ENCODE data around the gene SLIT3.

The SLIT3 gene

DNA sequence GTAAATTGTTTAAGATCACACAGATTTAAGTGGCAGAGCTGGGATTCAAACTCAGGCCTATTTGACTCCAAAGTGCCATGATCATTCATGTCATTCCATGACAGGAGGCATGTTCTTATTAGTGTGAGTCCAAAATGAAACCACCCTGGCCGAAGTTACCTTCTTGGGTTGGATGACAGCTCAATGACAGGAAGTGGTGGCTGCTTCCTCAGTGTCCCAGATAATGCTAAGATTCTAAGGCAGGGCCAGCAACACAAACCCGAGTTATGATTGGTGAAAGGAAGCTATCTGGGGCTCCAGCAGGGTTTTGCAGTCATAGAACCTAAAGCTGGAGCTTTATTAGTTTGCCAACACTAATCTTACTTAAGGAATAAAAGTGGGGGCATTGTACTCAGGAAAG lies 340.4 kb downstream of the SLIT3 start:
- Histone ChIP-seq H4K20me1 (ENCODE audit: control insufficient read depth, insufficient read depth, low read depth, low read length) (no peaks in the 10 kb centered on the region), H3K9me2 (replicated peaks; ENCODE audit: control insufficient read depth, low read length) (no peaks in the 10 kb centered on the region), H3K27me3 (ENCODE audit: control insufficient read depth, low read length) (peaks cover 4% of the 10 kb centered on the region; the same call in 1 of the 2 replicates), H3K27ac (ENCODE audit: low read depth, low read length) (no peak overlapping the region), H3K9me3 (ENCODE audit: control insufficient read depth, insufficient read depth, low read length) (no peaks in the 10 kb centered on the region), H3K4me1 (ENCODE audit: control insufficient read depth, low read length) (no peaks in the 10 kb centered on the region), H3K4me2 (ENCODE audit: low read length) (no peak overlapping the region), H3F3A (ENCODE audit: control insufficient read depth, insufficient read depth) (no peaks in the 10 kb centered on the region), H3K79me2 (ENCODE audit: control insufficient read depth, low read length) (no peaks in the 10 kb centered on the region), H3K36me3 (ENCODE audit: control insufficient read depth, low read length) (no peaks in the 10 kb centered on the region), H3K4me3 (ENCODE audit: low read length) (no peak overlapping the region)
- no peak for TF ChIP-seq EZH2phosphoT487 (IDR thresholded peaks at IDR 0.05; ENCODE audit: borderline replicate concordance, low read length)
- TF ChIP-seq, protein P1, sequence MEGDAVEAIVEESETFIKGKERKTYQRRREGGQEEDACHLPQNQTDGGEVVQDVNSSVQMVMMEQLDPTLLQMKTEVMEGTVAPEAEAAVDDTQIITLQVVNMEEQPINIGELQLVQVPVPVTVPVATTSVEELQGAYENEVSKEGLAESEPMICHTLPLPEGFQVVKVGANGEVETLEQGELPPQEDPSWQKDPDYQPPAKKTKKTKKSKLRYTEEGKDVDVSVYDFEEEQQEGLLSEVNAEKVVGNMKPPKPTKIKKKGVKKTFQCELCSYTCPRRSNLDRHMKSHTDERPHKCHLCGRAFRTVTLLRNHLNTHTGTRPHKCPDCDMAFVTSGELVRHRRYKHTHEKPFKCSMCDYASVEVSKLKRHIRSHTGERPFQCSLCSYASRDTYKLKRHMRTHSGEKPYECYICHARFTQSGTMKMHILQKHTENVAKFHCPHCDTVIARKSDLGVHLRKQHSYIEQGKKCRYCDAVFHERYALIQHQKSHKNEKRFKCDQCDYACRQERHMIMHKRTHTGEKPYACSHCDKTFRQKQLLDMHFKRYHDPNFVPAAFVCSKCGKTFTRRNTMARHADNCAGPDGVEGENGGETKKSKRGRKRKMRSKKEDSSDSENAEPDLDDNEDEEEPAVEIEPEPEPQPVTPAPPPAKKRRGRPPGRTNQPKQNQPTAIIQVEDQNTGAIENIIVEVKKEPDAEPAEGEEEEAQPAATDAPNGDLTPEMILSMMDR (IDR thresholded peaks at IDR 0.05; ENCODE audit: low read depth, low read length, poor library complexity, severe bottlenecking) = no peak

DNA sequence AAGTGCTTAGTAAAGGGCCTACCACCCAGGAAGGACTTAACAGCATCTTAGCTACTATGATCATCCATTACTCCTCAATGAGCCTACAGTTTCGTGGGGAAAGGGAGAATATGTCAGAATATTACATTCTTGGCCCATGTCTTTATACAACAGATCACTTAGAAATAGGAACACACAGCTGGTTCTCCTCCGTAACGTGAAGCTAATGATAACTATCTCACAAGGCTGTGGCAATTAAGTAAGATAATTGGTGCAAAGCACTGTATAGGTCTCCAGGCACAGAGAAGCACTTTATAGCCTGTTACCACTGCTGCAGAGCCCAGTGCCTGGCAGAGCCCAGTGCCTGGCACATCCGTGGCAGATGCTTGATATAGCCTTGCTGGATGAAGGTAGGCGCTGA lies 347.6 kb downstream of the SLIT3 start:
- H3K27ac ChIP-seq (ENCODE audit: low read depth, low read length) = no peak overlapping the region
- no peaks in the 10 kb centered on the region for H3K4me1 ChIP-seq (ENCODE audit: control insufficient read depth, low read length)
- TF ChIP-seq EZH2phosphoT487 (IDR thresholded peaks at IDR 0.05; ENCODE audit: borderline replicate concordance, low read length) = no peak
- TF ChIP-seq, protein P1 (IDR thresholded peaks at IDR 0.05; ENCODE audit: low read depth, low read length, poor library complexity, severe bottlenecking) = no peak
- no peaks in the 10 kb centered on the region for H3K36me3 ChIP-seq (ENCODE audit: control insufficient read depth, low read length)
- no peak overlapping the region for H3K4me3 ChIP-seq (ENCODE audit: low read length)
- H3K27me3 ChIP-seq (ENCODE audit: control insufficient read depth, low read length) = 0 out of 2 replicates have a peak, but pooled peaks cover 2% of the 10 kb centered on the region
- H3K4me2 ChIP-seq (ENCODE audit: low read length) = no peak overlapping the region
- H3F3A ChIP-seq (ENCODE audit: control insufficient read depth, insufficient read depth) = no peaks in the 10 kb centered on the region
- no peaks in the 10 kb centered on the region for H3K79me2 ChIP-seq (ENCODE audit: control insufficient read depth, low read length)
- H4K20me1 ChIP-seq (ENCODE audit: control insufficient read depth, insufficient read depth, low read depth, low read length) = no peaks in the 10 kb centered on the region
- no peaks in the 10 kb centered on the region for H3K9me2 ChIP-seq (replicated peaks; ENCODE audit: control insufficient read depth, low read length)
- H3K9me3 ChIP-seq (ENCODE audit: control insufficient read depth, insufficient read depth, low read length) = no peaks in the 10 kb centered on the region

DNA sequence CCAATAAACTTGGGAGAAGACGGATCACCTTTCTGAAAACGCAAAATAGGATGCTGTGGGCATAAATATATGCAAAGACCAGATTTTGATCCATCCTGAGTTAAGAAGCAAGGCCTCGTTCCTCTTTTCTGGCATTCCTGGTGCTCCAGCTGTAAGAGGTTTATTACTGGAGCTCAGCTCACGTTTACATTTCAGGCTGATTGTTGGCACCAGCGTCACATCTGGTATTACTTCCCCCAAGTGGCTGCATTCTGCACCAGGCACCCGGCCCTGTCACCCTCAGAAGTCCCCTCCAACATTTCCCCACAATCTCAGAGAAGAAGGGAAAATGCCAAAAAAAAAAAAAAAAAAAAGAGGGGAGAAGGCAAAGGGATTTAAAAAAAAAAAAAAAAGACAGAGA lies 348.7 kb downstream of the SLIT3 start:
- Histone ChIP-seq H3K9me3 (ENCODE audit: control insufficient read depth, insufficient read depth, low read length) (no peaks in the 10 kb centered on the region), H3K79me2 (ENCODE audit: control insufficient read depth, low read length) (no peaks in the 10 kb centered on the region), H3K27me3 (ENCODE audit: control insufficient read depth, low read length) (0 out of 2 replicates have a peak, but pooled peaks cover 2% of the 10 kb centered on the region), H3K4me1 (ENCODE audit: control insufficient read depth, low read length) (no peaks in the 10 kb centered on the region), H3K27ac (ENCODE audit: low read depth, low read length) (no peak overlapping the region), H4K20me1 (ENCODE audit: control insufficient read depth, insufficient read depth, low read depth, low read length) (no peaks in the 10 kb centered on the region), H3K9me2 (replicated peaks; ENCODE audit: control insufficient read depth, low read length) (no peaks in the 10 kb centered on the region), H3K36me3 (ENCODE audit: control insufficient read depth, low read length) (no peaks in the 10 kb centered on the region), H3K4me2 (ENCODE audit: low read length) (no peak overlapping the region), H3F3A (ENCODE audit: control insufficient read depth, insufficient read depth) (no peaks in the 10 kb centered on the region), H3K4me3 (ENCODE audit: low read length) (no peak overlapping the region)
- TF ChIP-seq, protein P1 (IDR thresholded peaks at IDR 0.05; ENCODE audit: low read depth, low read length, poor library complexity, severe bottlenecking) = no peak
- TF ChIP-seq EZH2phosphoT487 (IDR thresholded peaks at IDR 0.05; ENCODE audit: borderline replicate concordance, low read length) = no peak

All from DOHH2 (cell line).